Stimulated activated CD8-positive, alpha-beta memory T cell treated with anti-CD3 and anti-CD28 coated beads, Interleukin-7, amount 100 ng/mL, for 4 hours (primary cell): Measurements from ENCODE around the gene CFAP141.

Source experiments
- DNase-seq, 2 donors: peaks; one replicate each; pipeline ENCODE4 v3.0.0-alpha.2; 2020; ENCODE audit warnings: low read depth in 2 of 2

Gene CFAP141

GRCh38 chr1:154171880-154172279 is 34.3 kb downstream of the CFAP141 start:
- DNase-seq = no peak

DNA sequence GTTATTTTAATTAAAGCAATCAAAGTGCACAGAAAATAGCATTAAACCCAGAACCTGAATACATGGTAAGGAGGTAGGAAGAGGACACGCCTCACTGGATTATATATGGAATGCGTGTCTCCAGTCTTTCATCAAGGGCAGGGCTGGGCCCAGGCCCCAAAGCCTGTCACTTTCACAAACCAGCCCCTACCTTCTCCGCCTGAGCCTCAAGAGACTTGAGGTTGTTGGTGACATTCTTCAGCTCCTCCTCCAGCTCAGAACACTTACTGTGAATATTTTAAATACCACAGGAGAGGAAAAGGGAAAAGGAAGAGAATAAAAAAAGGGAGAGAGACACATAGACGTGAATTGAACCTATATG is 34.9 kb downstream of the CFAP141 start:
- no peak for DNase-seq

GRCh38 chr1:154170547-154171222 is 35.4 kb downstream of the CFAP141 start:
- DNase-seq = peak; percentile 37 to 55

DNA sequence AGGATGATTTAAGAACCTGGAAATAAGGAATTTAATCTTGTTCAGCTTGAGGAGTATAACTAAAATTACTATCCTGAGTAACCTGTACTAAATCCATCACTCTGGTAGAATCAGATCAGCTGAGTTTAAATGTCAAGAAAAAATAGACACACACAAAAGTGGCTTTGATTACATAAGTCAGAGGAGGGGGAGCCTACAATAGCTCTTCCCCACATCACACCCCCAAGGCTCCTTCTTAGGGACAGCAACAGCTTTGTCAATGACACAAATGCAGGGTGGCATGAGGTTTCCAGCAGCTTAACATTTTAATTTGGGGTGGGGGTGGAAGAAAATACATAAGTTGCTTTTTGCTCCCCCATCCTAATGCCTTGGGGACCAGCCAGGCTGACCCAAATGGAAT is 38.7 kb downstream of the CFAP141 start:
- DNase-seq = no peak

DNA sequence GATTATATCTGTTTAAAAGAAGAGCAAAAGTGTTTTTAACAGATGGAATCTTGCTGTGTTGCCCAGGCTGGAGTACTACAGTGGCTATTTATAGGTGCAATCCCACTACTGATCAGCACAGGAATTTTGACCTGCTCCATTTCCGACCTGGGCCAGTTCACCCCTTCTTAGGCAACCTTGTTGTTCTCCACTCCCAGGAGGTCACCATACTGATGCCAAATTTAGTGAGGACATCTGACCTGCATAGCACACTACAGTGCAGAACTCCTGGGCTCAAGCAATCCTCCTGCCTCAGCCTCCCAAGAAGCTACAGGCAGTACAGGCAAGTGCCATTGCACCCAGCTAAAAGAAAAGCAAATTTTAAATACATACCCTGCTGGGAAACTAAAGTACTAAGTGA is 39.9 kb downstream of the CFAP141 start:
- no peak for DNase-seq

DNA sequence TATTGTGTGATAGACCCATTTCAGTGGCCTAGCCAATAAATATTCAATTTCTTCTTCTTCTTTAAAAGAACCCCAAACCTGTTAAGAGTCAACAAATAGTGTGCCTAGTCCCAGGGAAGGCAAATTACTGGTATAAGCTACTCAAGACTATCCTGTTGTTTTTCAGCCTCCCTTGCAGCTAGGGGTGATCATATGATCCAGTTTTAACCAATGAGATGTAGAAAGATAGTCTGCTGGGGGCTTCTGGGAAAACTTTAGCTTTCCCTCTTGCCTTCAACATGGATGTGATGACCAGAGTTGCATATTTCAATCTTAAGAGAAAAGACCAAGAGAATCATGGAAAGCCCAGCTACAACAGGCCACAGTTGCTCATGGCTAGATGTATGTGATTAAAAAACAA is 46.6 kb downstream of the CFAP141 start:
- DNase-seq = no peak

DNA sequence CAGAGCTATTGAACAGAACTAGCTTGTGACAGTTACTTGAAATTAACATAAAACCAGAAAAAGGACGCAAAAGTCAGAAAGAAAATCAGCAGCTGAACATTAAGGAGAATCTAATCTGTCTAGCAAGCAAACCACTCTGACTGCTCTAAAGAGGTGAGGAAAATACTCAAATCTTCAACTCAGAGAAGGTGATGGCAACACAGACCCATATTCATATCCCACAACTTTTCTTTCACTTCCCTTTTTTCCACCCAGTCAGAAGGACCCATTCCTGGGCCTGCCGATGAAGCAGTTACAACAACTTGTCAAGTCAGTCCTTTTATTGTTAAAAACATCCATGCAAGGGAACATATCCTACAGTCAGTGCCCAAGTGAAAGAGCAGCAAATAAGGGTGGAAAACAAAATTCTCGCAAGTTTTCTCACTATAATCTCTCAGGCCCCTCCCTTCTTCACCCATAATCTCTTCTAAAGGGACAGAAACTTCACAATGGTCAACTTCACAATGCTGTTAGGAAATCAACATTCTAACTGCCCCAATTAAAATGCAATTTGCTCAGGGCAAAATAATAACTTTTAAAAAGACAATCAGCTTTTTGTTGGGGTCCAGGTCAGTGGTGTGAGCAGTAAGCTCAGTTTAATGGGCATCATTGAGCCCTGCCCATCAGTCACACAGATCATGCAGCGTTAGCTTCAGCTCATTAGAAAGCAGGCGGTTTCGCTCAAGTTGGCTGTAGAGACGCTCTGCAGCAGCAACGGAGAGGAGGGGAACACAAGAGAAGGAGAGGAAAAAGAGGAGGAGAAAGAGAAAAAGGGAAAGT is 47.6 kb downstream of the CFAP141 start:
- DNase-seq = no peak

DNA sequence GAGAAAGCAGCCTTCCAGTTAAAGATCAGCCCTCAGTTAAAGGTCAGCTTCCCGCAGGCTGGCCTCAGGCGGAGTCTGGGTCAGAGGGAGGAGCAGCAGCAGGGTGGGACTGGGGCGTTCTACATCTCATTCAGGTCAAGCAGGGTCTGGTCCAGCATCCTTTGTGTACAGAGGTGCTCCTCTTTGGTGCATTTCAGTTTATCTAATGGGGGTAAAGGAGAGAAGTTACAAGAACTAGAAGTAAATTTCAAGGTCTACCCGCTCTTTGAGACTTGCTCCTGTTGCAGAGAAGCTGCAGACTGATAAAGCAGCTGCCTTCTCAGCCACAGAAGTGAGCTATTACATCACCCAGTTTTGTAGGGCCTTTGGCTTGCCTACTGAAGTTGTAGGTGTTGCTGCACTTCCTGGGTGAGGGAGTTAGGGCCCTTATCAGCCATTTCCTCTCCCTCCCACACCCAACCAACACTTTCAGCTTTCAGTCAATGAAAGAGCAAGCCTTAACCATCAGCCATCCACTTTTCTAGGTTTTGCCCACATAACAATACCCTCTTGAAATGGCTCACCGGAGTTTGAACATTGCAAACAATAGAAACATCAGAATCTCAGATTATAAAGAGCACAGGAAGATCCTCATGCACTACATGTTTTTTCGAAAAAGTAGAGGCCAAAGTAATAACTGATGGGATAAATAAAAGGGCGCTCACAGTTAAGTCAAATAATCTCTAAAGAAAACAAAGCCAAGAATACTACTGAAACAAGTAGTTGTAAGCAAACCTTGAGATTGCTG is 48.4 kb downstream of the CFAP141 start:
- peak; percentile 60 to 65 for DNase-seq

DNA sequence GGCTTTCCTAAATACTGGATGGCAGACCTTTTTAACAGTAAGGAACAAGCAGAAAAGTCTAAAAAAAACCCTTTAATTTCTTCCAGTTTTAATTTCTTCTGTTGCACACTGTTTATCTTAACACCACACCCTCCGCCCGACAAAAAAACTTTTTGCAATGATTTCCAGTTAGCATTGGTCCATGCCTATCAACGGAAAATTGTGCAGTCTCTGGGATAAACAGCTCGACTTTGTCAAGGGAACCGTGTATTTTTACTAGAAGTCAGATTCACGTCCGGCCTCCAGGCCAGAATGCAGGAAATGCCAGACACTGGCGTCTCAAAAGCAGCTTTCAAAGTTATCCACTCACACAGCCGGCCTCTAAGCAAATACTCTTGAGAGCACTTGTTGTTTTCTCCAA is 50.9 kb downstream of the CFAP141 start:
- no peak for DNase-seq

DNA sequence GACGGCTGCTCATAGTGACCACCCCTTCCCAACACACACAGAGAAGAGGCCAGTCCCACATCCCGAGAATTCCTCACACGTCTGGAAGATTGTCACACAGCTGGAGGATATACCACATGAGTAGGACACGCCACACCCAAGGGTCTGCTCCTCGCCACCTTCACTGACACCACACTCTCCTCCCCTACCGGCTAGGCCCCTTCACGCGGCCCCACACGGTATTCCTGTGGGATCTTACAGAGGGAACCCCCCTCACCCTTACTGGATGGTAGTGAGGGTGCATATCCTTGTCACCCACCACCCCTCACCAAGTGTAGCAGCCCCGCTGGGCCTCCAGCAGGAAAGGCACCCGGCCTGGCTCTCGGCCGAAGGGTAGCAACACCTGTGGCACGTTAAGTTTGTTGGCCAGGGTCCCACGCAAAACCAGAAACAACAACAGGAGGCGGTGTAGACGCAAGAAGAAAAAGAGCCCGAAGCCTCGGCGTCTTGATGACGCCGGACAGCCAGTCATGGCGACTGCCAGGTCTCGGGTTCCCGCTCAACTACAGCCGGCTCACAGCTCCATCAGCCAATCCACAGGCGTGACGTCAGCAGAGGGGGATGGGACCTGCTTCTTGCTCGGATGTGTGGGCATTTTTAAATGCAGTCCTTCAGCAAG is 51.5 kb downstream of the CFAP141 start, which contains the start of gene NUP210L:
Gene NUP210L (minus strand): TSS at position 540 of the 658 bp plus-strand sequence.
- no peak for DNase-seq

GRCh38 chr1:154154053-154154452 is 52.1 kb downstream of the CFAP141 start:
- no peak for DNase-seq

- DNase-seq = no peak
These were observed 54.8 kb downstream of the CFAP141 start for GRCh38 chr1:154151311-154151710.
